Measurements from ENCODE around the gene DSCAM. TPM values are rescaled to one million over a fixed set of nuclear protein-coding genes. Genes with fewer than 3 reads are reported as not detected.

DSCAM gene
- total RNA-seq, 4 donors from 2014 or later, result not detected

- no peak overlapping the region for H3K4me3 ChIP-seq (ENCODE audit: low read depth, poor library complexity, severe bottlenecking)
- DNase-seq (ENCODE audit: low spot score in 2 of 2), result no peak
- 50 to 58% methylated on average over 2 of the region's 2 CpGs for WGBS, 2 donors
- TF ChIP-seq POLR2A (IDR thresholded peaks at IDR 0.05), result no peak
- TF ChIP-seq CTCF (IDR thresholded peaks at IDR 0.05), result no peak
- intact Hi-C loops (cut with DNase I; ENCODE audit: low total_unique reads), result no loop called here
These were observed 11.7 kb downstream of the DSCAM start for GRCh38 chr21:40835184-40835694.

DNA sequence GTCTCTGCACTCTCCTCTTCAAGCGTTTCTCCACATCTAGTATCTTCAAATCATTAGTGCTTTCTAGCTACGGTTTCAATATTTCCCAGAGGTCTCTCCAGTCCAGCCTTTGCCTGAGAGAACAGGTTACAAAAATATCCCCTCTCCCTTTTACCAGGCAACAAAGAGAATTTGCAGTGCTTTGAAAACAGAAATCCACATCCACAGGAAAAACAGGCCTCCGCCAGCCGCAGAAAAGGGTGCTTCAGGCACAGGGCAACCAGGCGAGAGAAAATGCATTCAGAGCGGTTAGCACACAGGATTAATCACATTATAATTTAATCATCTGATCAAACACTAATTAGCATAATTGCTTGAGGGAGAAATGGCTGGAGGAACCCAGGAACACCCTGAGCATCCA, 13.8 kb downstream of the DSCAM start:
- intact Hi-C loops (cut with DNase I; ENCODE audit: low total_unique reads), result no loop called here
- TF ChIP-seq POLR2A (IDR thresholded peaks at IDR 0.05) (no peak), CTCF (IDR thresholded peaks at IDR 0.05) (no peak)
- no peak overlapping the region for H3K4me3 ChIP-seq (ENCODE audit: low read depth, poor library complexity, severe bottlenecking)
- 75 to 79% methylated on average over 6 of the region's 6 CpGs for WGBS, 2 donors
- no peak for DNase-seq (ENCODE audit: low spot score in 2 of 2)

DNA sequence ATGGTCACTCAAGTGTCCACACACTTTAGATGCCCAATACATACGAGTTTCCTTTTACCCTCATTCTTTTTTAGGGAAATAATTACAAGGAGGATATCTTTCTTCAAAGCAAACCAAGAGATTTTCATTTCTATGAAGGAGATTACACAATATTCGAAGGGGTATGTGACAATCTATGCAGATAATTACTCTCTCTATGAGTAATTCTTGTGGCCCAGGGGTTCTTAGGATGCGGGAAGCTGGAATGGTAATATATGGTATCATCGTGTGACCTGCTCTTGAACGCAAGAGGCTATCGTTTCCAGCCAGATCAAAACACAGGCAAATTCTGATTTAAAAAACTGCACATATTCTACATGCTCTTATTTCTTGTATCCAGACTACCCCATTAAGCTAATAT, 14.6 kb downstream of the DSCAM start:
- no peak overlapping the region for H3K4me3 ChIP-seq (ENCODE audit: low read depth, poor library complexity, severe bottlenecking)
- no peak for TF ChIP-seq CTCF (IDR thresholded peaks at IDR 0.05)
- TF ChIP-seq POLR2A (IDR thresholded peaks at IDR 0.05), result no peak
- DNase-seq (ENCODE audit: low spot score in 2 of 2), result no peak
- WGBS, 2 donors, result 85 to 89% methylated on average over 6 of the region's 6 CpGs
- intact Hi-C loops (cut with DNase I; ENCODE audit: low total_unique reads), result no loop called here

GRCh38 chr21:40830836-40831235, 16.1 kb downstream of the DSCAM start:
- WGBS, 2 donors, result 75 to 88% methylated on average over 4 of the region's 4 CpGs
- TF ChIP-seq POLR2A (IDR thresholded peaks at IDR 0.05), result no peak
- TF ChIP-seq CTCF (IDR thresholded peaks at IDR 0.05), result no peak
- intact Hi-C loops (cut with DNase I; ENCODE audit: low total_unique reads), result no loop called here
- DNase-seq (ENCODE audit: low spot score in 2 of 2), result no peak
- H3K4me3 ChIP-seq (ENCODE audit: low read depth, poor library complexity, severe bottlenecking), result no peak overlapping the region

- no peak for DNase-seq (ENCODE audit: low spot score in 2 of 2)
- no peak for TF ChIP-seq POLR2A (IDR thresholded peaks at IDR 0.05)
- TF ChIP-seq CTCF (IDR thresholded peaks at IDR 0.05), result no peak
- WGBS, 2 donors, result 82 to 92% methylated on average over 2 of the region's 2 CpGs
- intact Hi-C loops (cut with DNase I; ENCODE audit: low total_unique reads), result no loop called here
- H3K4me3 ChIP-seq (ENCODE audit: low read depth, poor library complexity, severe bottlenecking), result no peak overlapping the region
These were observed 17.2 kb downstream of the DSCAM start for GRCh38 chr21:40829791-40830190.

GRCh38 chr21:40829308-40829707, 17.6 kb downstream of the DSCAM start:
- H3K4me3 ChIP-seq (ENCODE audit: low read depth, poor library complexity, severe bottlenecking), result no peak overlapping the region
- intact Hi-C loops (cut with DNase I; ENCODE audit: low total_unique reads), result no loop called here
- DNase-seq (ENCODE audit: low spot score in 2 of 2), result no peak
- WGBS, 2 donors, result 91 to 95% methylated on average over 5 of the region's 5 CpGs
- no peak for TF ChIP-seq POLR2A (IDR thresholded peaks at IDR 0.05)
- no peak for TF ChIP-seq CTCF (IDR thresholded peaks at IDR 0.05)
